Tibial nerve (tissue), 4 donors: Measurements from ENCODE around the gene PRELP.

ENCODE experiments used
- EP300 ChIP-seq, 2 donors: sonication (generic); formaldehyde crosslinking; IDR thresholded peaks; one replicate each; pipeline ENCODE4 v1.6.1; 2017; ENCODE audit warnings: antibody characterized with exemption in 2 of 2, mild to moderate bottlenecking in 1 of 2
- TF ChIP-seq, protein P1 (sequence below), 5 experiments: fragments of 200-600 bp in 3 of 5; fragments of 450-650 bp in 2 of 5; sonication (generic) in 3 of 5; IDR thresholded peaks; one replicate each; pipeline ENCODE4 v1.5.1; 2016 to 2019; ENCODE audit warnings: antibody characterized with exemption in 5 of 5, mild to moderate bottlenecking in 3 of 5, moderate library complexity in 2 of 5

DNA sequence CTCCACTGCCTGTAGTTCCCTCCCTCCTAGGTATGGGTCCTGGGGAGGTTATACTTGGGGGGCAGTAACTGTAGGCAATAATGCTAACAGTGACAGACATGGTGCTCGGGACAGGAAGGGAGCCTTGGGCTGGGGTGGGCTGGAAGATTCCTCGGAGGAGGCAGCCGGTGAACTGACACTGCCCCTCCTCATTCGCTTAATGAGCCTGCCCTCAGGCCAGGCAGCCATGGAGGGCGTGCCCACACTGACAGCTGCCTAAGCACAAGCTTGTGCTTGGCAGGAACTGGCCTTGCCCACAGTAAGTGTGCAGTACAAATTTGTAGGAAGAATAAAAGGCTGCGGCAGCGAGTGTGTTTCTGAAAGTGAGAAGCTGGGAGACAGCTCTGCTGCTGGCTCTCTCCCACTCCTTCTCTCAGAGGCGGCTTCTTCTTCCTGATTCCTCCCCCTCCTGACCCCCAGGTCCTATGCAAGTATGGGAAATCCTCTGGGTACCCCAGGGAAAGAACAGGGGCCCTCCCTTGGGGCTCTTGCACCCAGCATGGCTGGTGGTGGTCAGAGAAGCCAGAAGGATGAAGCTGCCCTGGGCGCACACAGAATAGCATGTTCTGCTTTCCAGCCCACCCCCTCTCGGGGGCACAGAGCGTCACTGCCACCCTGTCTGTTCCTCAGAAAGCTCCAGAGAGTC, 42.0 kb downstream of the PRELP start:
- TF ChIP-seq, protein P1, sequence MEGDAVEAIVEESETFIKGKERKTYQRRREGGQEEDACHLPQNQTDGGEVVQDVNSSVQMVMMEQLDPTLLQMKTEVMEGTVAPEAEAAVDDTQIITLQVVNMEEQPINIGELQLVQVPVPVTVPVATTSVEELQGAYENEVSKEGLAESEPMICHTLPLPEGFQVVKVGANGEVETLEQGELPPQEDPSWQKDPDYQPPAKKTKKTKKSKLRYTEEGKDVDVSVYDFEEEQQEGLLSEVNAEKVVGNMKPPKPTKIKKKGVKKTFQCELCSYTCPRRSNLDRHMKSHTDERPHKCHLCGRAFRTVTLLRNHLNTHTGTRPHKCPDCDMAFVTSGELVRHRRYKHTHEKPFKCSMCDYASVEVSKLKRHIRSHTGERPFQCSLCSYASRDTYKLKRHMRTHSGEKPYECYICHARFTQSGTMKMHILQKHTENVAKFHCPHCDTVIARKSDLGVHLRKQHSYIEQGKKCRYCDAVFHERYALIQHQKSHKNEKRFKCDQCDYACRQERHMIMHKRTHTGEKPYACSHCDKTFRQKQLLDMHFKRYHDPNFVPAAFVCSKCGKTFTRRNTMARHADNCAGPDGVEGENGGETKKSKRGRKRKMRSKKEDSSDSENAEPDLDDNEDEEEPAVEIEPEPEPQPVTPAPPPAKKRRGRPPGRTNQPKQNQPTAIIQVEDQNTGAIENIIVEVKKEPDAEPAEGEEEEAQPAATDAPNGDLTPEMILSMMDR (IDR thresholded peaks at IDR 0.05): no peak
- TF ChIP-seq EP300 (IDR thresholded peaks at IDR 0.05): no peak
